Testis (tissue), 3 donors: ENCODE measurements around the gene KIF26B. TPM values are rescaled to one million over a fixed set of nuclear protein-coding genes. Genes with fewer than 3 reads are reported as not detected.

Experiments used
- DNase-seq: peaks from one replicate; pipeline ENCODE4 v3.0.0-alpha.2; 2019
- H3K27ac ChIP-seq, 2 donors: fragments of 200-600 bp; sonication (generic); one replicate each; pipeline ENCODE4 v1.5.1; 2019
- H3K27me3 ChIP-seq: fragments of 200-600 bp; sonication (generic); one replicate; pipeline ENCODE4 v1.5.1; 2019
- H3K36me3 ChIP-seq: fragments of 200-600 bp; sonication (generic); one replicate; pipeline ENCODE4 v1.5.1; 2017; ENCODE audit warnings: low read depth; ENCODE audit errors: missing control alignments
- H3K4me1 ChIP-seq: fragments of 200-600 bp; sonication (generic); one replicate; pipeline ENCODE4 v1.5.1; 2019
- H3K4me3 ChIP-seq, 2 donors: fragments of 200-600 bp; sonication (generic); one replicate each; pipeline ENCODE4 v1.5.1; 2017 to 2019
- H3K9me3 ChIP-seq: fragments of 200-600 bp; sonication (generic); one replicate; pipeline ENCODE4 v1.5.1; 2017
- POLR2A ChIP-seq: fragments of 450-650 bp; IDR thresholded peaks from one replicate; pipeline ENCODE4 v1.6.1; 2017; ENCODE audit warnings: antibody characterized with exemption, mild to moderate bottlenecking, moderate library complexity
- WGBS, 2 donors: methylation state at CpG; one replicate each; pipeline ENCODE4 v1.1.5; 2018; 5-methylcytosine and 5-hydroxymethylcytosine counted together
- intact Hi-C: fragments of 100-400 bp; cut with DNase I; formaldehyde crosslinking; loops from one replicate; pipeline ENCODE4 v1.15.1; 2023; ENCODE audit warnings: low total_unique reads
- polyA plus RNA-seq: library from polyadenylated mRNA; stranded (reverse); fragments of 350-450 nt; fragmentation: Illumina TruSeq; extraction: RNeasy Lipid Tissue Mini Kit (QIAGEN cat#74804); gene quantifications from one replicate; pipeline ENCODE4 v1.2.3, GENCODE V29; 2014; ENCODE audit warnings: low read depth, low replicate concordance; ENCODE audit not compliant: insufficient read depth
- total RNA-seq, 2 donors: library from RNA; depleted of rRNA; stranded (reverse); fragments of >200 nt; gene quantifications; one replicate each; pipeline ENCODE4 v1.2.3, GENCODE V29; 2016
- TF ChIP-seq, protein P1 (sequence below), 3 experiments: fragments of 450-650 bp in 2 of 3; fragments of 200-600 bp in 1 of 3; sonication (generic) in 1 of 3; IDR thresholded peaks; one replicate each; pipeline ENCODE4 v1.5.1; 2016 to 2019; ENCODE audit warnings: antibody characterized with exemption in 3 of 3, mild to moderate bottlenecking in 2 of 3, moderate library complexity in 1 of 3

The KIF26B gene
- total and polyA plus RNA-seq, 3 donors from 2014 or later = 3.0 to 4.8 (median 3.1) TPM

DNA sequence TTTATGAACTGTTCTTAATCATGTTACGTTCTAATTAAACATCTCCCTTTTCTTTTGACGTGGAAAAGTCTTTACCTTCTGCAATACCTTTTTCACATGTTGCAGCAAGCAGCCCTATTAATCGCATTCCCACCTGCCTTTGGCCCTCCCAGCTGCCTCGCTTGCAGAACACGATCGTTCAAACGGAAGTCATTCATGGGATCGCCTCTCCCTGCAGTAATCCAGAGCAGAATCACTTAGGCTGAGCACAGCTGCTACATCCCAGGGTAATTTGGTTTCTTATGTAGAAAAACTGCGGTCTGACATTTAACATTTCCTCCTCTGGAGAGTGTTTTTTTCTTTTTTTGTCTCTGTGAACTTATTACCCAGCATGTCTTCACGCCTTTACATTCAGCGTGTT, 206.3 kb downstream of the KIF26B start:
- H3K9me3 ChIP-seq = no peaks in the 10 kb centered on the region
- H3K27ac ChIP-seq = no peak overlapping the region
- WGBS, 2 donors = 70 to 90% methylated on average over 11 of the region's 11 CpGs
- intact Hi-C loops = no loop called here
- H3K4me3 ChIP-seq = no peak overlapping the region
- H3K36me3 ChIP-seq = no peaks in the 10 kb centered on the region
- TF ChIP-seq, protein P1, sequence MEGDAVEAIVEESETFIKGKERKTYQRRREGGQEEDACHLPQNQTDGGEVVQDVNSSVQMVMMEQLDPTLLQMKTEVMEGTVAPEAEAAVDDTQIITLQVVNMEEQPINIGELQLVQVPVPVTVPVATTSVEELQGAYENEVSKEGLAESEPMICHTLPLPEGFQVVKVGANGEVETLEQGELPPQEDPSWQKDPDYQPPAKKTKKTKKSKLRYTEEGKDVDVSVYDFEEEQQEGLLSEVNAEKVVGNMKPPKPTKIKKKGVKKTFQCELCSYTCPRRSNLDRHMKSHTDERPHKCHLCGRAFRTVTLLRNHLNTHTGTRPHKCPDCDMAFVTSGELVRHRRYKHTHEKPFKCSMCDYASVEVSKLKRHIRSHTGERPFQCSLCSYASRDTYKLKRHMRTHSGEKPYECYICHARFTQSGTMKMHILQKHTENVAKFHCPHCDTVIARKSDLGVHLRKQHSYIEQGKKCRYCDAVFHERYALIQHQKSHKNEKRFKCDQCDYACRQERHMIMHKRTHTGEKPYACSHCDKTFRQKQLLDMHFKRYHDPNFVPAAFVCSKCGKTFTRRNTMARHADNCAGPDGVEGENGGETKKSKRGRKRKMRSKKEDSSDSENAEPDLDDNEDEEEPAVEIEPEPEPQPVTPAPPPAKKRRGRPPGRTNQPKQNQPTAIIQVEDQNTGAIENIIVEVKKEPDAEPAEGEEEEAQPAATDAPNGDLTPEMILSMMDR (IDR thresholded peaks at IDR 0.05) = no peak
- no peak for TF ChIP-seq POLR2A
- DNase-seq = no peak
- no peaks in the 10 kb centered on the region for H3K4me1 ChIP-seq
- H3K27me3 ChIP-seq = no peaks in the 10 kb centered on the region

DNA sequence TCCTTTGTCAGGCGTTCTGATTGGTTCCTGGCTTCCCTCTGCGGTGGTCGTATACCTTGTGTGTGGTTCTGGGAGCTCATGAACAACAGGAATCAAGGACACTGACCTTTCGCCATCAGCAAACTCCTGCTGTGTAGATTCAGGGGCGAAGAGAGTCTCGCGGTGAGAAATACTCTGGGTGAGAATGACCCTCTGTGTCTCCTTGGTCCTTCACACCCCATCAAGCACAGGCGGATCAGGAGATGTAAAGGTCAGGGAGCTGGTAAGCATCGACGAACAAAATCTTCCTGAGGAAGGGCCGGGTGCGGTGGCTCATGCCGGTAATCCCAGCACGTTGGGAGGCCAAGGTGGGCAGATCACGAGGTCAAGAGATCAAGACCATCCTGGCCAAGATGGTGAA, 207.2 kb downstream of the KIF26B start:
- H3K9me3 ChIP-seq = no peaks in the 10 kb centered on the region
- H3K36me3 ChIP-seq = no peaks in the 10 kb centered on the region
- no peak for DNase-seq
- H3K4me1 ChIP-seq = no peaks in the 10 kb centered on the region
- no peak overlapping the region for H3K27ac ChIP-seq
- no peak for TF ChIP-seq POLR2A
- TF ChIP-seq, protein P1 (IDR thresholded peaks at IDR 0.05) = no peak
- H3K4me3 ChIP-seq = no peak overlapping the region
- intact Hi-C loops = no loop called here
- 77 to 96% methylated on average over 15 of the region's 15 CpGs for WGBS, 2 donors
- H3K27me3 ChIP-seq = no peaks in the 10 kb centered on the region

DNA sequence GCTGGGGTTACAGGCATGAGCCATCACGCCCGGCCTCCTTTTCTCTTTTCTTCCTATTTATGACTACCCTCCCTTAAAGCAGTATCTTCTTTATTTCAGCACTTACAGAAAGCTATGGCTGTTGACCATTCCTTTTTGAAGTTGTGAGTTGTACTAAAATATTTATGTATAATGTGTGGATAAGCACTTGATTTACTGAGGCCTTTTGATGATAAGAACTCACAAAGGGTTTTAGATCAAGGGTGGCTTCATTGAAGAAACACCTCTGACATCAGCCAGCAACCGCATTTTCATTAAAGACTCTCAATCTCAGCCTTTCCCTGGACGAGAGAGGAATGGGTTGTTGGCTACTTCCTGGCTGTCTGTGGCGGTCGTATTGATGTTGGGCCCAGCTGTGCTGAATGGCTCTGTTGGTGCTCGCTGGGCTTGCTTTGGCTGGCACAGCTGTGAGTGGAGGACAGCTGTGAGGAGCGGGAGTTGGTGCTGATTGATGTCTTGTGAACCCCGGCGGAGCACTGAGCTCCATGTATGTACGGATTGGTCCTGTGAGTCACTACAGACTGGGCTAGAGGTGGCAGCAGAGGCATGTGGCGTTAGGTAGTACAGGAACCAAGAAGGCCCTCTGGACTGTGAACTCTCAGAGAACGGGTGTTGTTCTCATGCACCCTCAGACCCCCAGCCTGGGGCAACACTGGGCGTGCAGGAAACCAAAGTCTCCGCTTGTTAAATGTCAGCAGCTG, 208.8 kb downstream of the KIF26B start:
- Histone ChIP-seq H3K27ac (no peak overlapping the region), H3K36me3 (no peaks in the 10 kb centered on the region), H3K9me3 (no peaks in the 10 kb centered on the region), H3K4me1 (no peaks in the 10 kb centered on the region), H3K4me3 (no peak overlapping the region), H3K27me3 (no peaks in the 10 kb centered on the region)
- WGBS, 2 donors = 92% methylated on average over 13 to 15 of the region's 15 CpGs
- intact Hi-C loops = no loop called here
- DNase-seq = no peak
- TF ChIP-seq, protein P1 (IDR thresholded peaks at IDR 0.05) = no peak

DNA sequence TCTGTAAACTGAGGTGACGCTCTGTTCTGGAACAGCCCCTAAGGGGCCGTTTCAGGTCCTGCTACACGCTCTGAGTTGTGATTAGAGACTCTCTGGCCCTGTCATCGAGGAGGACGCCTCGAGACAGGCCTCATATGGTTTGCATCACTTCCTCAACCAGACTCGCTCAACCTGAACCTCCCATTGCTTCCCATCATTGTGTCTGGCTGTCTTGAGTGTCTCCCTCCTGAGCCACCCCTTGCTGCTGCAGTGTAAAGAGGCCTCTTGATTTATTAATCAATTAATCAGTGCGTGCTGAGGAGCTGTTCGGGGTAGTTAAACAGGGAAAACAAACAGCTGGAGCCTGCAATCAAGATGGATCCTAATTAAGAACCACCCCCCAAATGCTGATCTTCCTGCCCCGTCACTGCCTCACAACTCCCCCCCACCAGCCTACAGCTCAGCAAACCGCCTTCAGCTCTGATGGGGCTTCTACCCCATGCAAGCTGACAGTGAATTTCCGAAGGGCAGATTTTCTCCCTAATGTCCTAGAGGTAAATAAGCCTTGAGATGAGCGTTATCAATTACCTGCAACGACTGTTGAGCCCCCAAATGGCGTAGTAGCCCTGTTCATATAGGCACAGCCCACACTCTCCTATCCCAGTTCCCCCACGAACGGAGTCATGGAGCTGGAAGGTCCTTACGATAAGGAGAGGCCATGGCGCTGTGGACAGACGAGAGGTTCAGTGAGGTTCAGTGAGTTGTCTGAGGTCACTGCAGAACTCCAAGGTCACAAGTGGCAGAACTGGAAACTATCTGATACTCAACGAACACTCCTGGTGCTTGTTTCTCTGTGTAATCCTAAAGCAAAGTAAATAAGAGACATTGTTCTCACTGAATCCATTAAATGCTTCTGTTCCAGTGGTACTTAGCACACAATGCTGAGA, 210.6 kb downstream of the KIF26B start:
- no peak overlapping the region for H3K4me3 ChIP-seq
- no peak for TF ChIP-seq POLR2A
- no peaks in the 10 kb centered on the region for H3K9me3 ChIP-seq
- peak overlapping the region; percentile 41 to 44 for H3K27ac ChIP-seq
- H3K4me1 ChIP-seq = no peaks in the 10 kb centered on the region
- no peaks in the 10 kb centered on the region for H3K36me3 ChIP-seq
- WGBS, 2 donors = 67 to 80% methylated on average over 21 of the region's 21 CpGs
- DNase-seq = peak; percentile 60
- intact Hi-C loops = no loop called here
- no peaks in the 10 kb centered on the region for H3K27me3 ChIP-seq

DNA sequence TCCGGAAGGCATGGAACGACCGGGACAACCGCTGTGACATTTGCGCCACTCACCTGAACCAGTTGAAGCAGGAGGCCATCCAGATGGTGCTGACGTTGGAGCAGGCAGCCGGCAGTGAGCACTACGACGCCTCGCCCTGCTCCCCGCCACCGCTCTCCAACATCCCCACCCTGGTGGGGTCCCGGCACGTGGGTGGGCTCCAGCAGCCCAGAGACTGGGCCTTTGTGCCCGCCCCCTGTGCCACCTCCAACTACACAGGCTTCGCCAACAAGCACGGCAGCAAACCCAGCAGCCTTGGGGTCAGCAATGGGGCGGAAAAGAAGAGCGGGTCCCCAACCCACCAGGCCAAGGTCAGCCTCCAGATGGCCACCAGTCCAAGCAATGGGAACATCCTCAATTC, 212.1 kb downstream of the KIF26B start:
- no peak for TF ChIP-seq POLR2A
- TF ChIP-seq, protein P1 (IDR thresholded peaks at IDR 0.05) = no peak
- H3K4me3 ChIP-seq = no peak overlapping the region
- H3K9me3 ChIP-seq = no peaks in the 10 kb centered on the region
- H3K4me1 ChIP-seq = no peaks in the 10 kb centered on the region
- H3K27ac ChIP-seq = no peak overlapping the region
- intact Hi-C loops = no loop called here
- DNase-seq = no peak
- no peaks in the 10 kb centered on the region for H3K27me3 ChIP-seq
- 83 to 96% methylated on average over 16 to 19 of the region's 19 CpGs for WGBS, 2 donors
- H3K36me3 ChIP-seq = no peaks in the 10 kb centered on the region
